MV-4-11 (cell line): Measurements from ENCODE around the gene ADGRA1.
"Not testable (repeated sequence)": the region's sequence is repeated elsewhere in the genome, so short reads cannot be mapped to it uniquely, and the experiment has no call there.

Experiments
- DNase-seq: peaks from one replicate; lab custom pipeline; 2025; lab: John Stamatoyannopoulos, UW

The ADGRA1 gene

DNA sequence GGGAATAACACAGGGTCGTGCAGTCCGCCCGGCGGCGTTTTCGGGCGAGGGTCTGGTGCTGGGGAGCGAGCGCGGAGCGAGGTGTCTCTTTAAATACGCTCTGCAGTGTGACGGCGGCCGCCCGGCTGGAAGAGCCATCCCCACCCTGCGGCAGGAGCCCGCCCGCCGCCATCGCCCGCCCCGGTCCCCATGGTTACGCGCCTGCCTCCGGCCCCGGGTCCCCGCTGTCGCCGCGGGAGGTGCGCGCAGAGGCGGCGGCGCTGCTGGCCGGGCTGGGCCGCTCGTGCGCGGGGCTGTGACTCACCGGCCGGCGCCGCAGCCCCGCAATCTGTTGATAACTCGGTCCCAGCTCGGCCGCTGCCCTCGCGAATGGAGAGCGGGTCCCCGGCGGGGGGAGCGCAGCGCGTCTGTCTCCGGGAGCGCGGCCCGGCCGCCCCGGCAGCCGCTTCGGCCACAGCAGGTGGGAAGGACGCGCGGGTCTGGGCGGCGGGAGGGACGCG lies at the start of gene ADGRA1:
Gene ADGRA1 (plus strand): TSS at position 246 of the 500 bp plus-strand sequence. CDS start 986 bp downstream, outside the sequence.
- DNase-seq = no peak

GRCh38 chr10:133038036-133038823 lies 49.5 kb upstream of the ADGRA1 start:
- DNase-seq = no peak

GRCh38 chr10:133039107-133039802 lies 48.5 kb upstream of the ADGRA1 start:
- DNase-seq = no peak

- no peak for DNase-seq
These were observed 47.9 kb upstream of the ADGRA1 start for GRCh38 chr10:133039803-133040165.

GRCh38 chr10:133040198-133040597 lies 47.5 kb upstream of the ADGRA1 start:
- no peak for DNase-seq

- no peak for DNase-seq
These were observed 46.6 kb upstream of the ADGRA1 start for GRCh38 chr10:133041101-133041500.

- DNase-seq = no peak
These were observed 45.7 kb upstream of the ADGRA1 start for GRCh38 chr10:133042061-133042460.

DNA sequence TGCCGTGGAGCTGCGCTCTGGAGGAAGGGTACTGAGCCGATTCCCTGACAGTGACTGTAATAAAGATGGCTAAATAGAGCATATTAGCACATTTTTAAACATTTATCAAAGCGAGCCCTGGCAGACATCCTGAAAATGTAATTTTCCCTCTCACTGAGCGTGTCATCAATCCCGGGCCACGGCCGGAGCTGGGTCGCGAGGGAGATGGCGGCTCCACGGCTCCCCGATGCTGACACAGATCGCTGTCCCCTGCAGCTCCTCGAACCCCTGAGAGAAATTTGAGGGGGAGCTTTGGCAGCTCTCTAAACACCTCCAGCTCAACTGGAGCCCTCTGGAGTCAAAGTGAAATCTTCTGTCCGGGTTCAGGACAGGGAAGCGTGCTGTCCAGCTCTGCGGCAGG lies 44.9 kb upstream of the ADGRA1 start:
- no peak for DNase-seq

DNA sequence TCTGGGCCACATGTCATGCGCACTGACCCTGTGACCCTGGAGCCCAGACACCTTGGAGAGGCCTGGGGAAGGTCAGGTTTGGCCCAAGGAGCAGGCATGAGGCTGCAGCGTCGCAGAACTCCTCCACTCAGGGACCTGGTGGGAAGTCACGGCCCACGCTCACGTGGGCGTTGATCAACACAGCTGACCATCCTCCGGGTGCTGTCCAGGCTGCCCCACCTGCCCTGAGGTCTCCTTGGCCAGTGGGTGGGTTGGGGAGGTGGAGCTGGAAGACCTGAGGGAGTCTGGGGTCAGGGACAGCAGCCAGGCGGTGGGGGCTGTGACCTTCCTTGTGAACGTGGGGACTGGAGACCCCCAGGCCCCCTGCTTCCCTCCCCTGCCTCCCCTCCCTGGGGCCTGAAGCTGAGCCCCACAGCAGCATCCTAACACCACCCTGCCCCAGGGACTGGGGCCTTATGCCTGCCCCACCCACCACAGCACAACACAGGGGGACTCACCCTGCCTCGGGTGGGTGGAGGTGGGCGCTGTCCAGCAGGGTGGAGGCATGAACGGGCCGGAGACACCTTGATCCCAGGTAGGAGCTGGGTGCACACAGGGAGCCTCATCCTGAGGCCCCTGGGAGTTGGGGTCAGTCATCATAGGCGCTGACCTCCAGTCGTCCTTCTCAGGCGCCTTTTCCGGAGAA lies 44.0 kb upstream of the ADGRA1 start:
- no peak for DNase-seq

DNA sequence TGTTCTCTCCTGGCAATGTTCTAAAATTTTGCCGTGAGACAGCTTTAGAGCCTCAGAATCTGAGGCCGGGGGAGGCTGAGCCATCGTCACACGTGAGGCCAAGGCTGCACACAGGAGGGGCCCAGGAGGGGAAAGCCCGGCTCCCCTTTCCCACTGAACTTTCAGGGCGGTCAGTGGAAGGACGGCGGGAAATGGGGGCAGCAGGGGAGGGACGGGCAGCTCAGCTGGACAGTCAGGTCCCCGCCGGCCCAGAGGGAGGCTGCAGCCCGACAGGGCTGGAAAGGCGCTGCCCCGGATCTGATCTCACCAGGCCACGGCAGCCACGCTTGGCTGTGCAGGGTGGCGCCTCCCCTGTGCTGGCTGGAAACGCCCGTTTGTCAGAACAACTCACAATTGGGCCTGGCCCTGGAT lies 43.3 kb upstream of the ADGRA1 start:
- DNase-seq = no peak

GRCh38 chr10:133045556-133046389 lies 42.0 kb upstream of the ADGRA1 start:
- DNase-seq = no peak

DNA sequence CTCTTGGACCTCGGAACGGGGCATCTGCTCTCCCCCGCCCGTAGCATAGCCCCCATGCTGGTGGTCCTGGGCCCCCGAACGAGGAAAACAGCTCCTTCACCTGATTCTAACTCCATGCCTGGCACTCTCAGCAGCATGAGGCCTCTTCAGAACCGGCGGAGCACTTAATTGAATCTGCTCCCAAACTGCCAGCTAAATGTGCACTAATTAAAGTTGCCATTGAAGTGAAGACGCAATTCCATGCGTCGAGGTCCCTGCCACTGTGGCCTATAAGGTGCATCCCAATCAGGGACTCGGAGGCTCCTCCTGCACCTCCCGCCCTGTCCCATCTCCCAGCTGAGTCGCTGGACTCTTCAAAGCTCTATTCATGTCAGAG lies 41.3 kb upstream of the ADGRA1 start:
- no peak for DNase-seq

- no peak for DNase-seq
These were observed 40.1 kb upstream of the ADGRA1 start for GRCh38 chr10:133047526-133048123.

DNA sequence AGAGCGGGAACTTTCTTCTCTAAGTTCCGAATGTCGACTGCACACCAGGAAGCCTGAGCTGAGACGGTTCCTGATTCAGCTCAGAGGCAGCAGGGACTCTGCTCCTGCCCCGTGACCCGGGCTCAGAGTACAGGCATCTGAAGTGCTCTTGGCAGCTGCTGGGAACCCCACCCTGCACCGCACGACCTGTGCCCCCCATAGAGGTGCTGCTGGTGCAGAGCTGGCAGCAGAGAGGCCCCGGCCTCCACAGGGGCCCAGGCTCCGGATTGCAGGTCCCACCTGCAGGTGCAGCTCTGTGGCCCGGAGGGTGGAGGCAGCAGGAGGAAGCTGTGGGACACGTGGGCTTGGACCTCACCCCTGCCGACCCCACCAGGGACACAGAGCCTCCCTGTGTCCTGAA lies 39.5 kb upstream of the ADGRA1 start:
- DNase-seq = no peak

- no peak for DNase-seq
These were observed 38.8 kb upstream of the ADGRA1 start for GRCh38 chr10:133048926-133049325.

GRCh38 chr10:133049639-133050038 lies 38.1 kb upstream of the ADGRA1 start:
- no peak for DNase-seq

DNA sequence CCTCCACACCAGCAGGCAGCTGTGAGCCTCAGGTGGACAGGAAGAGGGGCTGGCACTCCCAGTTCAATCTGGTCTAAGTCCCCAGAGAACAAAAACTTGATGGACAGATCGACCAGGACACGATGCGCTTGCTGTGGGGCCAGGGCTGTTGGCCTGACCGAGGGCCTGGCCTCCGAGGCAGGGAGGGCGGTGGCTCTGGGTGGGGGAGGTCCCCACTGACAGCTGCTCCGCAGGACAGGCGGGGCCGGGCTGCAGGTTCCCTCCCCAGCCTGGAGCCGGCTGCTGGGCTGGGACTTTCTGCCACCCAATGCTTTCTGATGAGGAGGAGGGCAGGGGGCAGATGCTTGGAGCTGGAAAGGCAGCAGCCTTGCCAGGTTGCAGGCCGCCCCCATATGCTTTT lies 37.4 kb upstream of the ADGRA1 start:
- no peak for DNase-seq

- DNase-seq = no peak
These were observed 35.6 kb upstream of the ADGRA1 start for GRCh38 chr10:133052076-133052475.

DNA sequence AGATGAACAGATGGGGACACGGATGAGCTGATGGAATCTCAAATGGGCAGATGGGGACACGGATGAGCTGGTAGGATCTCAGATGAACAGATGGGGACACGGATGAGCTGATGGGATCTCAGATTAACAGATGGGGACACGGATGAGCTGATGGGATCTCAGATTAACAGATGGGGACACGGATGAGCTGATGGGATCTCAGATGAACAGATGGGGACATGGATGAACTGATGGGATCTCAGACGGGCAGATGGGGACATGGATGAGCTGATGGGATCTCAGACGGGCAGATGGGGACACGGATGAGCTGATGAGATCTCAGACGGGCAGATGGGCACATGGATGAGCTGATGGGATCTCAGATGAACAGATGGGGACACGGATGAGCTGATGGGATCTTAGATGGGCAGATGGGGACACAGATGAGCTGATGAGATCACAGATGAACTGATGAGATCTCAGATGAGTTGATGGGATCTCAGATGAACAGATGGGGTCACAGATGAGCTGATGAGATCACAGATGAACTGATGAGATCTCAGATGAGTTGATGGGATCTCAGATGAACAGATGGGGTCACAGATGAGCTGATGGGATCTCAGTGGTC lies 34.1 kb upstream of the ADGRA1 start:
- DNase-seq = not testable (repeated sequence)

DNA sequence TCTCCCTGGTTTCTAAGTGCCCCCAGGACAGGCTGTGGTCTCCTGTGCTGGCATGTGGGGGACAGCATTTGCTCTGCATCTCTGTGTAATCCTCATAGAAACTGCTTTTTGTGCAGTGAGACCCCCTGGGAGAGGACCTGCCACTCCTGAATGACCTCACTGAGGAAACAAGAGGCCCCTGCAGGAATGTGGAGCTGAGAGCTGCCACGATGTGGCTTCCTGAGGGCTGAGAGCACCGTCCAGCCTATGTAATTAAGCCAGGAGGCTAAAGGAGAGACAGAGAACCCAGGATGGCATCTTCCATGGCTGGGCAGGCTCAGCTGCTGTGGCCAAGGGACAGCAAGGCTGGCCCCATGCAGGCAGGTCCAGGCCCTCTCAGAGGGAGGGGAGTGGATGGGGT lies 32.3 kb upstream of the ADGRA1 start:
- DNase-seq = no peak

GRCh38 chr10:133056001-133056400 lies 31.7 kb upstream of the ADGRA1 start:
- DNase-seq = no peak
